IPS-15b (cell line): ENCODE data around the gene CNTNAP2.
"Not testable (repeated sequence)": the region's sequence is repeated elsewhere in the genome, so short reads cannot be mapped to it uniquely, and the experiment has no call there.

ENCODE experiments used
- H3K27me3 ChIP-seq: one replicate; pipeline ENCODE4 v1.6.1; 2013; ENCODE audit warnings: low read length; ENCODE audit not compliant: control insufficient read depth, insufficient read depth
- H3K36me3 ChIP-seq: one replicate; pipeline ENCODE4 v1.6.1; 2013; ENCODE audit warnings: low read length; ENCODE audit not compliant: control insufficient read depth, insufficient read depth
- H3K4me1 ChIP-seq: one replicate; pipeline ENCODE4 v1.6.1; 2013; ENCODE audit warnings: mild to moderate bottlenecking, low read length; ENCODE audit not compliant: control insufficient read depth, insufficient read depth
- H3K4me3 ChIP-seq: one replicate; pipeline ENCODE4 v1.5.1; 2013; ENCODE audit warnings: low read depth, low read length
- H3K9ac ChIP-seq: one replicate; pipeline ENCODE4 v1.6.1; 2013; ENCODE audit warnings: low read depth, mild to moderate bottlenecking, low read length
- H3K9me3 ChIP-seq: one replicate; pipeline ENCODE4 v1.6.1; 2013; ENCODE audit warnings: mild to moderate bottlenecking, low read length; ENCODE audit not compliant: control insufficient read depth, insufficient read depth

CNTNAP2 gene

GRCh38 chr7:148402159-148402558, 2285.6 kb downstream of the CNTNAP2 start:
- H3K4me1 ChIP-seq = peaks cover 24% of the 10 kb centered on the region
- no peaks in the 10 kb centered on the region for H3K27me3 ChIP-seq
- no peak overlapping the region for H3K4me3 ChIP-seq
- no peaks in the 10 kb centered on the region for H3K9me3 ChIP-seq
- H3K9ac ChIP-seq = no peak overlapping the region
- H3K36me3 ChIP-seq = no peaks in the 10 kb centered on the region

- Histone ChIP-seq H3K9ac (no peak overlapping the region), H3K4me3 (no peak overlapping the region), H3K4me1 (peaks cover 12% of the 10 kb centered on the region), H3K36me3 (no peaks in the 10 kb centered on the region), H3K9me3 (no peaks in the 10 kb centered on the region), H3K27me3 (no peaks in the 10 kb centered on the region)
Observed at GRCh38 chr7:148403466-148403993, 2286.9 kb downstream of the CNTNAP2 start.

- H3K9me3 ChIP-seq = no peaks in the 10 kb centered on the region
Observed at GRCh38 chr7:148408307-148408706, 2291.7 kb downstream of the CNTNAP2 start.

GRCh38 chr7:148410905-148411304, 2294.3 kb downstream of the CNTNAP2 start:
- Histone ChIP-seq H3K27me3 (no peaks in the 10 kb centered on the region), H3K4me1 (no peaks in the 10 kb centered on the region), H3K9ac (no peak overlapping the region), H3K9me3 (no peaks in the 10 kb centered on the region), H3K36me3 (no peaks in the 10 kb centered on the region), H3K4me3 (no peak overlapping the region)

More at GRCh38 chr7:148408307-148408706, 2291.7 kb downstream of the CNTNAP2 start:
- Histone ChIP-seq H3K4me3 (no peak overlapping the region), H3K4me1 (no peaks in the 10 kb centered on the region), H3K36me3 (no peaks in the 10 kb centered on the region), H3K9ac (no peak overlapping the region), H3K27me3 (no peaks in the 10 kb centered on the region)

- H3K4me3 ChIP-seq = no peak overlapping the region
- H3K36me3 ChIP-seq = no peaks in the 10 kb centered on the region
Observed at GRCh38 chr7:148412691-148413090, 2296.1 kb downstream of the CNTNAP2 start.

GRCh38 chr7:148419856-148420832, 2303.5 kb downstream of the CNTNAP2 start:
- no peak overlapping the region for H3K9ac ChIP-seq
- no peak overlapping the region for H3K4me3 ChIP-seq
- H3K9me3 ChIP-seq = no peaks in the 10 kb centered on the region
- H3K4me1 ChIP-seq = no peaks in the 10 kb centered on the region
- no peaks in the 10 kb centered on the region for H3K36me3 ChIP-seq
- H3K27me3 ChIP-seq = no peaks in the 10 kb centered on the region

More at GRCh38 chr7:148412691-148413090, 2296.1 kb downstream of the CNTNAP2 start:
- no peaks in the 10 kb centered on the region for H3K27me3 ChIP-seq
- no peaks in the 10 kb centered on the region for H3K9me3 ChIP-seq
- H3K4me1 ChIP-seq = no peaks in the 10 kb centered on the region
- no peak overlapping the region for H3K9ac ChIP-seq

- Histone ChIP-seq H3K9me3 (no peaks in the 10 kb centered on the region), H3K4me1 (no peaks in the 10 kb centered on the region)
Observed at GRCh38 chr7:148422030-148422429, 2305.4 kb downstream of the CNTNAP2 start.

GRCh38 chr7:148426393-148426792, 2309.8 kb downstream of the CNTNAP2 start:
- not testable (repeated sequence) for H3K36me3 ChIP-seq

More at GRCh38 chr7:148422030-148422429, 2305.4 kb downstream of the CNTNAP2 start:
- H3K36me3 ChIP-seq = no peaks in the 10 kb centered on the region
- H3K27me3 ChIP-seq = no peaks in the 10 kb centered on the region
- no peak overlapping the region for H3K9ac ChIP-seq
- no peak overlapping the region for H3K4me3 ChIP-seq

GRCh38 chr7:148430690-148431089, 2314.1 kb downstream of the CNTNAP2 start:
- H3K36me3 ChIP-seq, H3K27me3 ChIP-seq, H3K9ac ChIP-seq, H3K4me1 ChIP-seq, H3K9me3 ChIP-seq, H3K4me3 ChIP-seq: not testable (repeated sequence)

More at GRCh38 chr7:148426393-148426792, 2309.8 kb downstream of the CNTNAP2 start:
- H3K4me3 ChIP-seq, H3K9me3 ChIP-seq, H3K9ac ChIP-seq, H3K27me3 ChIP-seq, H3K4me1 ChIP-seq: not testable (repeated sequence)

GRCh38 chr7:148433521-148434180, 2317.1 kb downstream of the CNTNAP2 start:
- H3K9ac ChIP-seq = no peak overlapping the region

GRCh38 chr7:148434181-148434757, 2317.7 kb downstream of the CNTNAP2 start:
- H3K36me3 ChIP-seq = no peaks in the 10 kb centered on the region
- no peaks in the 10 kb centered on the region for H3K27me3 ChIP-seq
- no peaks in the 10 kb centered on the region for H3K4me1 ChIP-seq
- no peak overlapping the region for H3K4me3 ChIP-seq
- H3K9me3 ChIP-seq = no peaks in the 10 kb centered on the region
- no peak overlapping the region for H3K9ac ChIP-seq

More at GRCh38 chr7:148433521-148434180, 2317.1 kb downstream of the CNTNAP2 start:
- no peaks in the 10 kb centered on the region for H3K9me3 ChIP-seq
- H3K27me3 ChIP-seq = no peaks in the 10 kb centered on the region
- no peaks in the 10 kb centered on the region for H3K36me3 ChIP-seq
- no peak overlapping the region for H3K4me3 ChIP-seq
- H3K4me1 ChIP-seq = no peaks in the 10 kb centered on the region
